Ovary (tissue), 9 donors: ENCODE measurements around the gene TMEM132D. TPM values are rescaled to one million over a fixed set of nuclear protein-coding genes. Genes with fewer than 3 reads are reported as not detected.

ENCODE experiments used
- DNase-seq, 5 donors: peaks; one replicate each; pipeline ENCODE4 v3.0.0-alpha.2; 2019 to 2020
- H3K27ac ChIP-seq, 2 donors: fragments of 200-600 bp; one replicate each; pipeline versions ENCODE4 v1.5.1 to v1.8.0; 2019 to 2022
- H3K27me3 ChIP-seq: fragments of 200-600 bp; one replicate; pipeline ENCODE4 v1.8.0; 2022
- H3K36me3 ChIP-seq: fragments of 200-600 bp; sonication (generic); one replicate; pipeline ENCODE4 v1.5.1; 2019
- H3K4me1 ChIP-seq: one replicate; pipeline ENCODE4 v1.8.1; 2013; ENCODE audit warnings: mild to moderate bottlenecking, moderate library complexity; ENCODE audit not compliant: insufficient read depth
- H3K4me3 ChIP-seq: fragments of 200-600 bp; sonication (generic); one replicate; pipeline ENCODE4 v1.5.1; 2017
- H3K9me3 ChIP-seq, 2 donors: fragments of 200-600 bp in 1 of 2; sonication (generic) in 1 of 2; one replicate each; pipeline versions ENCODE4 v1.5.1 to v1.8.1; 2013 to 2019; ENCODE audit warnings: mild to moderate bottlenecking in 1 of 2, moderate library complexity in 1 of 2
- EP300 ChIP-seq: sonication (generic); formaldehyde crosslinking; IDR thresholded peaks from one replicate; pipeline ENCODE4 v1.6.1; 2017; ENCODE audit warnings: antibody characterized with exemption
- POLR2A ChIP-seq: fragments of 450-650 bp; IDR thresholded peaks from one replicate; pipeline ENCODE4 v1.6.1; 2017; ENCODE audit warnings: antibody characterized with exemption, mild to moderate bottlenecking, moderate library complexity
- WGBS, 3 donors: extraction: QIAGEN DNeasy Blood & Tissue Kit in 1 of 3; methylation state at CpG; one replicate each; pipeline versions ENCODE4 v1.1.5 to v1.1.7; 2013 to 2017; 5-methylcytosine and 5-hydroxymethylcytosine counted together
- intact Hi-C, 4 donors: fragments of 100-400 bp; cut with DNase I; formaldehyde crosslinking; loops; one replicate each; pipeline versions ENCODE4 v1.11.0 to v1.15.1; 2022 to 2023
- polyA plus RNA-seq, 2 donors: library from polyadenylated mRNA; stranded (reverse); fragments of 200-250 nt in 1 of 2; fragments of 350-450 nt in 1 of 2; fragmentation: Illumina TruSeq in 1 of 2; extraction: RNeasy Lipid Tissue Mini Kit (QIAGEN cat#74804) in 1 of 2; gene quantifications; one replicate each; pipeline ENCODE4 v1.2.3, GENCODE V29; 2013 to 2014
- total RNA-seq, 7 donors: library from RNA; depleted of rRNA in 2 of 7; stranded (reverse); fragments of >200 nt in 2 of 7; fragmentation: NEBNext Ultra II Directional in 3 of 7; extraction: Animal tissue kit (Norgen Biotek cat#: 25700) in 3 of 7; gene quantifications; one replicate each; pipeline versions ENCODE4 v1.1.0 to v1.2.4, GENCODE V29; 2016 to 2023
- TF ChIP-seq, protein P1 (sequence below), 3 donors: fragments of 450-650 bp in 2 of 3; fragments of 200-600 bp in 1 of 3; IDR thresholded peaks; one replicate each; pipeline versions ENCODE4 v1.5.1 to v1.8.0; 2016 to 2022; ENCODE audit warnings: antibody characterized with exemption in 3 of 3, mild to moderate bottlenecking in 1 of 3
- donor health status: DM: no; HTN: no; CAD: no; lungs with moderate emphysema.
- donor health status: DM: no; HTN: no; CAD: no.
- donor health status: Bipolar disorder and iron deficiency.
- donor health status: DM: yes; HTN: yes; CAD: no.
- donor health status: DM: no; HTN: no; CAD: no.
- donor health status: DM: yes; HTN: yes; CAD: no.

The TMEM132D gene
- total and polyA plus RNA-seq, 9 donors, result 0.04 TPM; not detected in 8

DNA sequence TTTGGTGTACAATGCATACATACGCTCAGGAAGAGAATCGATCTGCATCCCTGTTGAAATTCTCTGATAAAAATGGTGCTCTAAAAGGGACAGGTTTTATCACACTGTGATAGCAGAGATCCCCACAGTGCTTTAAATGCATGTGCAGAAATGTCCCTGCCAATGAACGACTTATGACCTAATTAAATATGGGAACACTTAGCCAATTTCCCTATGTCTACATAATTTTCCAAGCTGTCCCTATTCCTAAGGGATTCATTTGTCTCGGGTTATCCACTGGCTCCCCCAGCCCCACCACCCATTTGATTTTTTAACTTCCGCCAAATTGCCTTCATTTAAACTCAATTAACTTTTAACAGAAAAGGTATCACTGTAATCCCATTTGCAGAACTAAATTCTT, 284.6 kb downstream of the TMEM132D start:
- Histone ChIP-seq H3K4me1 (no peaks in the 10 kb centered on the region), H3K9me3 (no peaks in the 10 kb centered on the region), H3K27ac (no peak overlapping the region), H3K4me3 (no peak overlapping the region), H3K27me3 (no peaks in the 10 kb centered on the region), H3K36me3 (no peaks in the 10 kb centered on the region)
- 82 to 87% (median 87%) methylated on average over 5 of the region's 5 CpGs for WGBS, 3 donors
- TF ChIP-seq, protein P1, sequence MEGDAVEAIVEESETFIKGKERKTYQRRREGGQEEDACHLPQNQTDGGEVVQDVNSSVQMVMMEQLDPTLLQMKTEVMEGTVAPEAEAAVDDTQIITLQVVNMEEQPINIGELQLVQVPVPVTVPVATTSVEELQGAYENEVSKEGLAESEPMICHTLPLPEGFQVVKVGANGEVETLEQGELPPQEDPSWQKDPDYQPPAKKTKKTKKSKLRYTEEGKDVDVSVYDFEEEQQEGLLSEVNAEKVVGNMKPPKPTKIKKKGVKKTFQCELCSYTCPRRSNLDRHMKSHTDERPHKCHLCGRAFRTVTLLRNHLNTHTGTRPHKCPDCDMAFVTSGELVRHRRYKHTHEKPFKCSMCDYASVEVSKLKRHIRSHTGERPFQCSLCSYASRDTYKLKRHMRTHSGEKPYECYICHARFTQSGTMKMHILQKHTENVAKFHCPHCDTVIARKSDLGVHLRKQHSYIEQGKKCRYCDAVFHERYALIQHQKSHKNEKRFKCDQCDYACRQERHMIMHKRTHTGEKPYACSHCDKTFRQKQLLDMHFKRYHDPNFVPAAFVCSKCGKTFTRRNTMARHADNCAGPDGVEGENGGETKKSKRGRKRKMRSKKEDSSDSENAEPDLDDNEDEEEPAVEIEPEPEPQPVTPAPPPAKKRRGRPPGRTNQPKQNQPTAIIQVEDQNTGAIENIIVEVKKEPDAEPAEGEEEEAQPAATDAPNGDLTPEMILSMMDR (IDR thresholded peaks at IDR 0.05), result no peak
- TF ChIP-seq POLR2A (no peak), EP300 (no peak)
- DNase-seq, result no peak
- intact Hi-C loops, result no loop called here

GRCh38 chr12:129617849-129618248, 286.0 kb downstream of the TMEM132D start:
- no peak overlapping the region for H3K27ac ChIP-seq
- no peak for DNase-seq
- intact Hi-C loops, result no loop called here
- TF ChIP-seq, protein P1 (IDR thresholded peaks at IDR 0.05), result no peak
- TF ChIP-seq EP300 (no peak), POLR2A (no peak)
- H3K9me3 ChIP-seq, result no peaks in the 10 kb centered on the region
- H3K27me3 ChIP-seq, result no peaks in the 10 kb centered on the region
- no peaks in the 10 kb centered on the region for H3K36me3 ChIP-seq
- 83 to 85% (median 83%) methylated on average over 7 of the region's 7 CpGs for WGBS, 3 donors
- H3K4me3 ChIP-seq, result no peak overlapping the region
- no peaks in the 10 kb centered on the region for H3K4me1 ChIP-seq

- WGBS, 3 donors, result 62 to 68% (median 65%) methylated on average over 5 of the region's 5 CpGs
- no peak for TF ChIP-seq POLR2A
- TF ChIP-seq, protein P1 (IDR thresholded peaks at IDR 0.05), result no peak
- no peak for TF ChIP-seq EP300
- no peak overlapping the region for H3K27ac ChIP-seq
- no peaks in the 10 kb centered on the region for H3K4me1 ChIP-seq
- H3K9me3 ChIP-seq, result no peaks in the 10 kb centered on the region
- intact Hi-C loops, result no loop called here
- no peaks in the 10 kb centered on the region for H3K27me3 ChIP-seq
- no peak overlapping the region for H3K4me3 ChIP-seq
- DNase-seq, result no peak
- H3K36me3 ChIP-seq, result no peaks in the 10 kb centered on the region
Observed at GRCh38 chr12:129615001-129615400, 288.8 kb downstream of the TMEM132D start.

GRCh38 chr12:129614221-129614885, 289.5 kb downstream of the TMEM132D start:
- Histone ChIP-seq H3K4me3 (no peak overlapping the region), H3K4me1 (no peaks in the 10 kb centered on the region), H3K27me3 (no peaks in the 10 kb centered on the region), H3K27ac (no peak overlapping the region), H3K9me3 (no peaks in the 10 kb centered on the region), H3K36me3 (no peaks in the 10 kb centered on the region)
- 23 to 30% (median 29%) methylated on average over 9 of the region's 9 CpGs for WGBS, 3 donors
- intact Hi-C loops, result no loop called here
- TF ChIP-seq EP300 (no peak), POLR2A (no peak)
- TF ChIP-seq, protein P1 (IDR thresholded peaks at IDR 0.05), result no peak
- DNase-seq, result no peak
